ENCODE data around the gene PRLR. TPM values are rescaled to one million over a fixed set of nuclear protein-coding genes. Genes with fewer than 3 reads are reported as not detected.

Gene PRLR
- total RNA-seq, 1 donor from 2014 or later = 0.21 TPM

- H3K9me3 Mint-ChIP-seq (ENCODE audit: unreplicated experiment) = no peaks in the 10 kb centered on the region
- no peak overlapping the region for H3K27ac Mint-ChIP-seq (ENCODE audit: unreplicated experiment)
- DNase-seq (ENCODE audit: low spot score) = no peak
- no peak for TF ChIP-seq CTCF (IDR thresholded peaks at IDR 0.05; ENCODE audit: unreplicated experiment)
- H3K4me3 Mint-ChIP-seq (ENCODE audit: unreplicated experiment) = no peak overlapping the region
- H3K4me1 Mint-ChIP-seq (ENCODE audit: unreplicated experiment) = no peaks in the 10 kb centered on the region
- H3K27me3 Mint-ChIP-seq (ENCODE audit: unreplicated experiment) = peaks cover 5% of the 10 kb centered on the region
- no peaks in the 10 kb centered on the region for H3K36me3 Mint-ChIP-seq (ENCODE audit: low read depth, unreplicated experiment)
Observed at GRCh38 chr5:35264509-35264908, 34.2 kb upstream of the PRLR start.

- no peaks in the 10 kb centered on the region for H3K9me3 Mint-ChIP-seq (ENCODE audit: unreplicated experiment)
- H3K4me1 Mint-ChIP-seq (ENCODE audit: unreplicated experiment) = no peaks in the 10 kb centered on the region
- H3K4me3 Mint-ChIP-seq (ENCODE audit: unreplicated experiment) = no peak overlapping the region
- H3K27ac Mint-ChIP-seq (ENCODE audit: unreplicated experiment) = no peak overlapping the region
- no peak for TF ChIP-seq CTCF (IDR thresholded peaks at IDR 0.05; ENCODE audit: unreplicated experiment)
- no peak for DNase-seq (ENCODE audit: low spot score)
- no peaks in the 10 kb centered on the region for H3K36me3 Mint-ChIP-seq (ENCODE audit: low read depth, unreplicated experiment)
- H3K27me3 Mint-ChIP-seq (ENCODE audit: unreplicated experiment) = peaks cover 7% of the 10 kb centered on the region
Observed at GRCh38 chr5:35263266-35263877, 33.1 kb upstream of the PRLR start.

GRCh38 chr5:35253582-35253981 lies 23.3 kb upstream of the PRLR start:
- DNase-seq (ENCODE audit: low spot score) = no peak
- peaks cover 14% of the 10 kb centered on the region for H3K9me3 Mint-ChIP-seq (ENCODE audit: unreplicated experiment)
- H3K4me3 Mint-ChIP-seq (ENCODE audit: unreplicated experiment) = no peak overlapping the region
- H3K36me3 Mint-ChIP-seq (ENCODE audit: low read depth, unreplicated experiment) = no peaks in the 10 kb centered on the region
- H3K4me1 Mint-ChIP-seq (ENCODE audit: unreplicated experiment) = no peaks in the 10 kb centered on the region
- peaks cover 1% of the 10 kb centered on the region for H3K27me3 Mint-ChIP-seq (ENCODE audit: unreplicated experiment)
- no peak overlapping the region for H3K27ac Mint-ChIP-seq (ENCODE audit: unreplicated experiment)
- TF ChIP-seq CTCF (IDR thresholded peaks at IDR 0.05; ENCODE audit: unreplicated experiment) = no peak

- Mint-ChIP-seq H3K36me3 (ENCODE audit: low read depth, unreplicated experiment) (no peaks in the 10 kb centered on the region), H3K9me3 (ENCODE audit: unreplicated experiment) (peaks cover 14% of the 10 kb centered on the region), H3K4me3 (ENCODE audit: unreplicated experiment) (no peak overlapping the region), H3K27ac (ENCODE audit: unreplicated experiment) (no peak overlapping the region), H3K4me1 (ENCODE audit: unreplicated experiment) (no peaks in the 10 kb centered on the region), H3K27me3 (ENCODE audit: unreplicated experiment) (peaks cover 1% of the 10 kb centered on the region)
- TF ChIP-seq CTCF (IDR thresholded peaks at IDR 0.05; ENCODE audit: unreplicated experiment) = no peak
- DNase-seq (ENCODE audit: low spot score) = no peak
Observed at GRCh38 chr5:35252963-35253362, 22.7 kb upstream of the PRLR start.

- no peak overlapping the region for H3K4me3 Mint-ChIP-seq (ENCODE audit: unreplicated experiment)
- peaks cover 9% of the 10 kb centered on the region for H3K9me3 Mint-ChIP-seq (ENCODE audit: unreplicated experiment)
- peaks cover 4% of the 10 kb centered on the region for H3K4me1 Mint-ChIP-seq (ENCODE audit: unreplicated experiment)
- H3K36me3 Mint-ChIP-seq (ENCODE audit: low read depth, unreplicated experiment) = no peaks in the 10 kb centered on the region
- TF ChIP-seq CTCF (IDR thresholded peaks at IDR 0.05; ENCODE audit: unreplicated experiment) = no peak
- no peak for DNase-seq (ENCODE audit: low spot score)
- peaks cover 1% of the 10 kb centered on the region for H3K27me3 Mint-ChIP-seq (ENCODE audit: unreplicated experiment)
- H3K27ac Mint-ChIP-seq (ENCODE audit: unreplicated experiment) = no peak overlapping the region
Observed at GRCh38 chr5:35248843-35249780, 18.8 kb upstream of the PRLR start.
